Measurements from ENCODE around the gene RAP2A.

- TF ChIP-seq CTCF (IDR thresholded peaks at IDR 0.05; ENCODE audit: borderline replicate concordance, extremely low read depth, low read length, poor library complexity, severe bottlenecking) (no peak), EZH2 (IDR thresholded peaks at IDR 0.05; ENCODE audit: borderline replicate concordance, low read depth, low read length, severe bottlenecking) (no peak)
These were observed 50.3 kb downstream of the RAP2A start for GRCh38 chr13:97484301-97484700.

Data from DND-41 (cell line).